NOMO-1 (cell line): Measurements from ENCODE around the gene CLVS2.

ENCODE experiments used
- DNase-seq, 2 experiments: peaks; one replicate each; lab custom pipeline; 2025; ENCODE audit not compliant: unreplicated experiment in 2 of 2; lab: John Stamatoyannopoulos, UW

The CLVS2 gene

GRCh38 chr6:122995921-122996793 is at the start of gene CLVS2:
TSS of gene CLVS2 (plus strand) at chr6:122996235. CDS start at chr6:122997778, 1,543 bp downstream.
- no peak for DNase-seq

GRCh38 chr6:122947355-122947754 is 48.7 kb upstream of the CLVS2 start:
- DNase-seq, result no peak

- no peak for DNase-seq
Observed at GRCh38 chr6:122953766-122954165, 42.3 kb upstream of the CLVS2 start.

- DNase-seq, result no peak
Observed at GRCh38 chr6:122956376-122956775, 39.7 kb upstream of the CLVS2 start.

GRCh38 chr6:122962000-122962624 is 33.9 kb upstream of the CLVS2 start:
- no peak for DNase-seq

GRCh38 chr6:122969999-122970533 is 26.0 kb upstream of the CLVS2 start:
- no peak for DNase-seq

- no peak for DNase-seq
Observed at GRCh38 chr6:122977180-122977579, 18.9 kb upstream of the CLVS2 start.

- DNase-seq, result no peak
Observed at GRCh38 chr6:122984393-122984792, 11.6 kb upstream of the CLVS2 start.

- DNase-seq, result no peak
Observed at GRCh38 chr6:122994256-122994655, 1.8 kb upstream of the CLVS2 start.

GRCh38 chr6:122996794-122997505 is 915 bp downstream of the CLVS2 start:
- no peak for DNase-seq

GRCh38 chr6:122997541-122998150 is 1.6 kb downstream of the CLVS2 start:
- DNase-seq, result no peak

- no peak for DNase-seq
Observed at GRCh38 chr6:122998403-122998975, 2.5 kb downstream of the CLVS2 start.

GRCh38 chr6:123000244-123000770 is 4.3 kb downstream of the CLVS2 start:
- no peak for DNase-seq

GRCh38 chr6:123001540-123001939 is 5.5 kb downstream of the CLVS2 start:
- no peak for DNase-seq

- DNase-seq, result no peak
Observed at GRCh38 chr6:123007885-123008284, 11.8 kb downstream of the CLVS2 start.

GRCh38 chr6:123009059-123009458 is 13.0 kb downstream of the CLVS2 start:
- DNase-seq, result no peak

- no peak for DNase-seq
Observed at GRCh38 chr6:123014835-123015234, 18.8 kb downstream of the CLVS2 start.

- no peak for DNase-seq
Observed at GRCh38 chr6:123016431-123017103, 20.5 kb downstream of the CLVS2 start.

GRCh38 chr6:123017104-123017682 is 21.2 kb downstream of the CLVS2 start:
- DNase-seq, result no peak
